AG10803 (cell line): Measurements from ENCODE around the gene DNAH14.

Experiments
- DNase-seq: peaks from one replicate; pipeline ENCODE4 v3.0.0; 2010; ENCODE audit warnings: low read depth
- H3K4me3 ChIP-seq: 2 replicates; pipeline ENCODE4 v1.5.1; 2011; ENCODE audit warnings: mild to moderate bottlenecking, low read length, control low read depth
- CTCF ChIP-seq: conservative IDR thresholded peaks from 2 replicates; pipeline ENCODE4 v1.5.1; 2011; ENCODE audit warnings: mild to moderate bottlenecking, low read length, control low read depth, inconsistent platforms

The DNAH14 gene

GRCh38 chr1:225435487-225435886 is 506.0 kb downstream of the DNAH14 start:
- DNase-seq, result no peak
- no peak overlapping the region for H3K4me3 ChIP-seq
- TF ChIP-seq CTCF, result no peak

- no peak overlapping the region for H3K4me3 ChIP-seq
- no peak for TF ChIP-seq CTCF
- no peak for DNase-seq
Measured at GRCh38 chr1:225435957-225436392, 506.5 kb downstream of the DNAH14 start.

- peak; percentile 50 for TF ChIP-seq CTCF
- no peak for DNase-seq
- H3K4me3 ChIP-seq, result no peak overlapping the region
Measured at GRCh38 chr1:225437710-225438437, 508.4 kb downstream of the DNAH14 start.

GRCh38 chr1:225440380-225441221 is 511.1 kb downstream of the DNAH14 start:
- no peak for DNase-seq
- no peak overlapping the region for H3K4me3 ChIP-seq
- no peak for TF ChIP-seq CTCF

- TF ChIP-seq CTCF, result peak; percentile 16; the same call in 1 of the 2 replicates
- H3K4me3 ChIP-seq, result no peak overlapping the region
- DNase-seq, result no peak
Measured at GRCh38 chr1:225441314-225442122, 512.0 kb downstream of the DNAH14 start.

GRCh38 chr1:225442123-225442505 is 512.6 kb downstream of the DNAH14 start:
- no peak for DNase-seq
- no peak overlapping the region for H3K4me3 ChIP-seq
- no peak for TF ChIP-seq CTCF
